Liver (tissue), 9 donors: ENCODE data around the gene TLR4. TPM values are rescaled to one million over a fixed set of nuclear protein-coding genes. Genes with fewer than 3 reads are reported as not detected.

Source experiments
- DNase-seq: peaks from one replicate; pipeline ENCODE4 v3.0.0-alpha.2; 2017; ENCODE audit warnings: low spot score
- H3K27ac ChIP-seq, 2 donors: one replicate each; pipeline ENCODE4 v1.7.0; 2013; ENCODE audit warnings: inconsistent platforms in 2 of 2, low read length in 2 of 2, control low read depth in 1 of 2, low read depth in 1 of 2, mild to moderate bottlenecking in 1 of 2
- H3K27me3 ChIP-seq, 4 donors: one replicate each; pipeline versions ENCODE4 v1.6.1 to v1.7.0; 2013; ENCODE audit warnings: low read length in 3 of 4, inconsistent platforms in 1 of 4, mild to moderate bottlenecking in 1 of 4, moderate library complexity in 1 of 4; ENCODE audit not compliant: control insufficient read depth in 4 of 4, insufficient read depth in 4 of 4
- H3K36me3 ChIP-seq, 4 donors: one replicate each; pipeline versions ENCODE4 v1.6.1 to v1.7.0; 2013; ENCODE audit warnings: low read length in 3 of 4, mild to moderate bottlenecking in 3 of 4, low read depth in 1 of 4, moderate library complexity in 1 of 4; ENCODE audit not compliant: control insufficient read depth in 4 of 4, insufficient read depth in 3 of 4
- H3K4me1 ChIP-seq, 4 donors: one replicate each; pipeline versions ENCODE4 v1.6.1 to v1.7.0; 2013; ENCODE audit warnings: low read length in 3 of 4, mild to moderate bottlenecking in 3 of 4, moderate library complexity in 1 of 4; ENCODE audit not compliant: control insufficient read depth in 4 of 4, insufficient read depth in 4 of 4
- H3K4me3 ChIP-seq, 3 donors: one replicate each; pipeline versions ENCODE4 v1.6.1 to v1.7.0; 2013; ENCODE audit warnings: low read length in 3 of 3, control low read depth in 1 of 3, low read depth in 1 of 3, mild to moderate bottlenecking in 1 of 3
- H3K9ac ChIP-seq, 2 donors: one replicate each; pipeline ENCODE4 v1.7.0; 2013; ENCODE audit warnings: low read length in 2 of 2, mild to moderate bottlenecking in 2 of 2, moderate library complexity in 2 of 2, control low read depth in 1 of 2, low read depth in 1 of 2
- H3K9me3 ChIP-seq, 4 donors: one replicate each; pipeline versions ENCODE4 v1.6.1 to v1.7.0; 2013; ENCODE audit warnings: low read length in 3 of 4; ENCODE audit not compliant: control insufficient read depth in 4 of 4
- ATF3 ChIP-seq: IDR thresholded peaks from 2 replicates; pipeline ENCODE4 v1.6.1; 2016; ENCODE audit warnings: antibody characterized with exemption
- CTCF ChIP-seq: fragments of 150-350 bp; IDR thresholded peaks from 2 replicates; pipeline ENCODE4 v1.5.1; 2017; ENCODE audit warnings: improper control_type of control experiment, low read depth, low read length; ENCODE audit not compliant: missing input control
- EGR1 ChIP-seq, 2 donors: IDR thresholded peaks; 2 replicates each; pipeline ENCODE4 v1.6.1; 2016 to 2018; ENCODE audit warnings: antibody characterized with exemption in 2 of 2, low read depth in 2 of 2
- FOXA1 ChIP-seq: IDR thresholded peaks from 2 replicates; pipeline ENCODE4 v1.6.1; 2016; ENCODE audit warnings: antibody characterized with exemption
- FOXA2 ChIP-seq: IDR thresholded peaks from 2 replicates; pipeline ENCODE4 v1.6.1; 2016; ENCODE audit warnings: antibody characterized with exemption
- GABPA ChIP-seq, 2 donors: IDR thresholded peaks in 1 of 2; conservative IDR thresholded peaks in 1 of 2; 2 replicates each; pipeline ENCODE4 v1.6.1; 2016; ENCODE audit warnings: antibody characterized with exemption in 2 of 2, mild to moderate bottlenecking in 1 of 2, moderate library complexity in 1 of 2
- HNF4A ChIP-seq, 2 donors: conservative IDR thresholded peaks; 2 replicates each; pipeline ENCODE4 v1.6.1; 2016; ENCODE audit warnings: antibody characterized with exemption in 2 of 2, mild to moderate bottlenecking in 2 of 2
- HNF4G ChIP-seq: IDR thresholded peaks from 2 replicates; pipeline ENCODE4 v1.6.1; 2016; ENCODE audit warnings: antibody characterized with exemption
- JUND ChIP-seq, 2 donors: IDR thresholded peaks; 2 replicates each; pipeline ENCODE4 v1.6.1; 2016; ENCODE audit warnings: antibody characterized with exemption in 2 of 2
- MAX ChIP-seq: IDR thresholded peaks from 2 replicates; pipeline ENCODE4 v1.6.1; 2016; ENCODE audit warnings: antibody characterized with exemption
- NR2F2 ChIP-seq: IDR thresholded peaks from 2 replicates; pipeline ENCODE4 v1.6.1; 2016; ENCODE audit warnings: antibody characterized with exemption
- RAD21 ChIP-seq, 2 donors: IDR thresholded peaks; 2 replicates each; pipeline ENCODE4 v1.6.1; 2016; ENCODE audit warnings: antibody characterized with exemption in 2 of 2, mild to moderate bottlenecking in 2 of 2
- REST ChIP-seq: IDR thresholded peaks from 2 replicates; pipeline ENCODE4 v1.6.1; 2016; ENCODE audit warnings: antibody characterized with exemption, mild to moderate bottlenecking
- RXRA ChIP-seq, 2 donors: IDR thresholded peaks; 2 replicates each; pipeline ENCODE4 v1.6.1; 2017 to 2018; ENCODE audit warnings: antibody characterized with exemption in 2 of 2, mild to moderate bottlenecking in 1 of 2
- SP1 ChIP-seq: IDR thresholded peaks from 2 replicates; pipeline ENCODE4 v1.6.1; 2018; ENCODE audit warnings: antibody characterized with exemption, mild to moderate bottlenecking
- TAF1 ChIP-seq: conservative IDR thresholded peaks from 2 replicates; pipeline ENCODE4 v1.6.1; 2016; ENCODE audit warnings: antibody characterized with exemption, mild to moderate bottlenecking
- YY1 ChIP-seq: IDR thresholded peaks from 2 replicates; pipeline ENCODE4 v1.6.1; 2016; ENCODE audit warnings: antibody characterized with exemption, mild to moderate bottlenecking
- ZBTB33 ChIP-seq: IDR thresholded peaks from 2 replicates; pipeline ENCODE4 v1.6.1; 2016; ENCODE audit warnings: antibody characterized with exemption
- WGBS: extraction: QIAGEN DNeasy Blood & Tissue Kit; methylation state at CpG from one replicate; pipeline ENCODE4 v1.1.7; 2013; 5-methylcytosine and 5-hydroxymethylcytosine counted together
- polyA plus RNA-seq, 2 donors: library from polyadenylated mRNA; stranded (reverse) in 1 of 2; unstranded in 1 of 2; fragments of 200-250 nt in 1 of 2; fragments of >200 nt in 1 of 2; fragmentation: Nextera tagmentation in 1 of 2; extraction: Ambion mirVana in 1 of 2; gene quantifications; one replicate each; pipeline versions ENCODE4 v1.2.1 to v1.2.3, GENCODE V29; 2013 to 2015
- total RNA-seq, 2 donors: library from RNA; depleted of rRNA; stranded (reverse); fragments of >200 nt; gene quantifications; one replicate each; pipeline ENCODE4 v1.2.3, GENCODE V29; 2014
- donor health status: healthy.
- donor health status: healthy.
- donor health status: healthy.
- donor health status: healthy.
- donor health status: healthy.

TLR4 gene
- total and polyA plus RNA-seq, 4 donors: 5.4 to 23.3 (median 10.0) TPM

GRCh38 chr9:117706421-117707116 is 2.4 kb downstream of the TLR4 start:
- H3K4me1 ChIP-seq: peaks cover 0 to 8% (median 1%) of the 10 kb centered on the region in 4 donors
- H3K9ac ChIP-seq: peak overlapping the region; percentile 1 to 21
- TF ChIP-seq FOXA1 (no peak), HNF4A (conservative IDR thresholded peaks at IDR 0.05) (peak; percentile 6 to 21)
- peak overlapping the region in 2 of 3 donors; percentile 16 to 39 for H3K4me3 ChIP-seq
- no peak for DNase-seq
- no peaks in the 10 kb centered on the region for H3K27me3 ChIP-seq
- peak overlapping the region; percentile 5 to 21 for H3K27ac ChIP-seq
- H3K9me3 ChIP-seq: no peaks in the 10 kb centered on the region
- peaks cover 0 to 3% (median 0%) of the 10 kb centered on the region in 4 donors for H3K36me3 ChIP-seq
- WGBS: 36% methylated on average over 4 of the region's 4 CpGs

GRCh38 chr9:117707561-117707960 is 3.4 kb downstream of the TLR4 start:
- Histone ChIP-seq H3K9ac (no peak overlapping the region), H3K27ac (no peak overlapping the region), H3K36me3 (peaks cover 0 to 6% (median 0%) of the 10 kb centered on the region in 4 donors), H3K4me1 (peaks cover 0 to 8% (median 1%) of the 10 kb centered on the region in 4 donors), H3K4me3 (no peak overlapping the region), H3K27me3 (no peaks in the 10 kb centered on the region), H3K9me3 (no peaks in the 10 kb centered on the region)
- DNase-seq: no peak
- 75% methylated on average over 1 of the region's 1 CpG for WGBS
- TF ChIP-seq JUND (IDR thresholded peaks at IDR 0.05) (no peak), FOXA2 (no peak), HNF4G (no peak), ATF3 (no peak), TAF1 (no peak)

- H3K27ac ChIP-seq: no peak overlapping the region
- TF ChIP-seq ZBTB33 (no peak), RXRA (IDR thresholded peaks at IDR 0.05) (no peak), EGR1 (IDR thresholded peaks at IDR 0.05; ENCODE audit: low read depth in 2 of 2) (no peak), YY1 (no peak), SP1 (no peak), REST (no peak), HNF4G (no peak), CTCF (no peak), FOXA2 (no peak), RAD21 (IDR thresholded peaks at IDR 0.05) (no peak), TAF1 (no peak), HNF4A (conservative IDR thresholded peaks at IDR 0.05) (no peak), GABPA (IDR thresholded peaks at IDR 0.05 in 1 of 2, conservative IDR thresholded peaks at IDR 0.05 in 1 of 2) (no peak), MAX (no peak), FOXA1 (no peak), ATF3 (no peak), JUND (IDR thresholded peaks at IDR 0.05) (no peak), NR2F2 (no peak)
- no peaks in the 10 kb centered on the region for H3K27me3 ChIP-seq
- H3K9ac ChIP-seq: no peak overlapping the region
- H3K4me1 ChIP-seq: peaks cover 0 to 3% (median 1%) of the 10 kb centered on the region in 4 donors
- no peaks in the 10 kb centered on the region for H3K9me3 ChIP-seq
- DNase-seq: no peak
- WGBS: 95% methylated on average over 2 of the region's 2 CpGs
- H3K4me3 ChIP-seq: no peak overlapping the region
- peaks cover 0 to 6% (median 1%) of the 10 kb centered on the region in 4 donors for H3K36me3 ChIP-seq
These were observed 5.7 kb downstream of the TLR4 start for GRCh38 chr9:117709936-117710335.
